ENCODE data around the gene MAGEA3.
A peak's percentile ranks its signal among the peaks of the same experiment; 100 is the strongest.
"Not testable (repeated sequence)": the region's sequence is repeated elsewhere in the genome, so short reads cannot be mapped to it uniquely, and the experiment has no call there.

The MAGEA3 gene

GRCh38 chrX:152697952-152698931, at the start of gene MAGEA3:
Gene MAGEA3, plus strand, starts transcription at chrX:152698794. Its CDS starts 2,039 bp downstream, at chrX:152700833.
- not testable (repeated sequence) for DNase-seq

DNA sequence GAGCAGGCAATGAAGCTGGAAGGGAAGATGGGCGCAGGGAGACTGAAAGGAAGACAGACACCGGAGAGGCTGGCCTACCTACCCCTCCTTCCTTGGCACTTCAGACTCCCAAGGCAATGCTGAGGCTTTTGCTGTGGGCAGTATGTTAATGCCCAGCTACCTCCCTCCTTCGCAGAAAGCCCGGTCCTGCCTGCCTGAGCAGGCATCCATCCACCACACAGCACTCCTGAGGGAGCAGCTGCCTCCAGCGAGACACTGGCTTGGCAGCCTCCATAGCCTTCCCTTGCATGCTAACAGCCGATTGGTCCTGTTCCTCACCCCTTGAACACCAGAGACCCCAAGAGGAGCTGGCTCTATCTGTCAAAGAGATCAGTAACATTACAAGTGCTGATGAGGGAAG, 46.5 kb upstream of the MAGEA3 start:
- DNase-seq: no peak

DNA sequence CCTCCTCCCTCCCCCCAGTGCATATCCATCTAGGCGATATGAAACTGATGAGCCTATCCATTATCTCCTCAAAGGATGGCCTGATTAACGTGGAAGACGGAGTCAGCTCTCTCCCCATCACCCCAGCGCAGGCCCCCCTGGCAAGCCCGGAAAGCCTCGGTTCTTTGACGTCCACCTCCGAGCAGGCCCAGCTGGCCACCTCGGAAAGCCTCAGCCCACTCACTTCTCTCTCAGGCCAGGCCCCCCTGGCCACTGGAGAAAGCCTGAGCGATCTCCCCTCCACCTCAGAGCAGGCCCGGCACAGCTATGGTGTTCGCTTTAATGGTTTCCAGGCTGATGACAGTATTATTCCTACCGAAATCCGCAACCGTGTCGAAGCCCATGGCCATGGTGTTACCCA, 46.1 kb upstream of the MAGEA3 start:
- no peak for DNase-seq

GRCh38 chrX:152656087-152656486, 42.5 kb upstream of the MAGEA3 start:
- DNase-seq: no peak

DNA sequence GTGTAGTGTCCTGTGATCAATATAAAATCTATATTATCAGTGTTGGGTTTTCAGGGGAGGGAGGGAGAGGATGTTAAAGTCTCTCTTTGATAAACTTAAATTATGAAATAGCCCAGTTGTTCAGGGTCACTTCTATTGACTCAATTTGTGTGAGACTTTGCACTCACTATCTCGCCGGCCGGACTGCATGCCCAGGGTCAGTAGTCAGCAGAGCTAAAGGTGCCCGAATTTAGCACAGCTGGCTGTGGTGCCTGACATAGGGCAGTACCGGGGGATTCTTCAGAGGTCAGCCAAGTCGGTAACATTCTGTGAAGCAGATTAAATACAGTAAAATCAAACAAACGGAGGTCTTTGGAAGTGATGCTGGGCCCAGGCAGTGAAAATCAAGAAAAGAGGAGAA, 41.7 kb upstream of the MAGEA3 start:
- DNase-seq: no peak

- no peak for DNase-seq
Measured at GRCh38 chrX:152658302-152658701, 40.3 kb upstream of the MAGEA3 start.

GRCh38 chrX:152663086-152663485, 35.5 kb upstream of the MAGEA3 start:
- DNase-seq: no peak

DNA sequence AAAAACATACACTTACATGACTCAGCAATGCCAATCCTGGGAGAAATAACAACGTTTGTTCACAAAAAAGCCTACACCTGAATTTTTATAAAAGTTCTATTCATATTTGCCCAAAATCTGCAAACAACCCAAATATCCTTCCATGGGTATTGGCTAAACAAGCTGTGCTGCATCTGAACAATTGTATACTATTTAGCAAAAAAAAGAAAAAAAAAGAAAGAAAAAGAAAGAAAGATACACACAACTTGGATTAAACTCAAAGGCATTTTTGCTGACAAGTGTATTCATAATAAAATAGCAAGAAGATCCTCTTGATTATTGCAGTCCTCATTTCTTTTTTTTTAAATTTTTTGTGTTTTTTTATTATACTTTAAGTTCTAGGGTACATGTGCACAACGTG, 24.5 kb upstream of the MAGEA3 start:
- no peak for DNase-seq

- DNase-seq: not testable (repeated sequence)
Measured at GRCh38 chrX:152674652-152675051, 23.9 kb upstream of the MAGEA3 start.

DNA sequence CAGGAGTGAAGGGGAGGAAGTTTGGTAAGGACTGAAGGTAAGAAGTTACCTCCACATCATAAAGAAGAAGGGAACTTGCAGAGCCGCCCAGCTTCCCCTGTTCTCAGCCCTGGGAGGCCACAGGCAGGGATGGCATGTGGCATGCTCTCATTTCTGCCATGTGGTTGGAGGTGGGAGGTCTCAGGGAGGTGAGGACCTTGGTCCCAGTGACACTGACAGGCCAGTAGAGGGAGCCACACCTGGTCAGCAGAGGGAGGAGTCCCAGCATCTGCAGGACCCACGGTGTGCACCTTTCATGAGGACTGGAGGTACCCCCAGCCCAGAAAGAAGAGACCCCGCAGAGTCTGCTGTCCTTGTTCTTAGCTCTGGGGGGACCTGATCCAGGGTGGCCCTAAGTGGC, 17.6 kb upstream of the MAGEA3 start:
- DNase-seq: not testable (repeated sequence)

- DNase-seq: not testable (repeated sequence)
Measured at GRCh38 chrX:152700390-152700789, 1.8 kb downstream of the MAGEA3 start.

DNA sequence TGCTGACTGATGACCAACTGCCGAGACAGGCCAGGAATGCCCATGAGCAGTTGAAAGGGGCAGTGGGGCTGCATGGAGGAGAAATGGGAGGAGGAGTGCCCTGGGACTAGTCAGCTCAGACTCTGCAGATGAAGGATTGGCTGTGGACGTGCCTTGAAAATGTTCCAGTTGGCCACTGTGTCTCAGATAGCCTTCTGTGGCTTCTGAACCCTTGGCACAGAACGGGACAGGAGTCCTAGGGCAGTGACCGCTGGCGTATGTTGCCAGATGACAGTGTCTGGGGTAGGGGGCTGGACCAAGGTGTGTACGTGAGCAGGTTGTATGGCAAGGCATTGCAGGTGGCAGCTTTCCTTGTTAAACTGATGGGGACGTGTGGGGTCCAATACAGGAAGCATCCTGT, 7.9 kb downstream of the MAGEA3 start:
- not testable (repeated sequence) for DNase-seq

DNA sequence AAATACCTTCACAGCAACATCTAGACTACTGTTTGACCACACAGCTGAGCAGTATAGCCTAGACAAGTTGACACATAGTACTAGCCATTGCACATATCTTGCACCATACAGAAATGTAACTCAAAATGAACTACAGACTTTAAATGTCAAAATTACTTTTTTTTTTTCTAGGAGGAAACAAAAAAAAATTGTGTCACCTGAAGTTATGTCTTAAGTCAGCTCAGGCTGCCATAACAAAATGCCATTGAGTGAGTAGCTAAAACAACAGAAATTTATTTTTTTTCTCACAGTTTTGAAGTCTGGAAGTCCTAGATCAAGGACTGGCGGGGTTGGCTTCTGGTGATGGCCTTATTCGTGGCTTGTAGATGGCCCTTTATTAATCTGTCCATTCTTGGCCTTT, 10.6 kb downstream of the MAGEA3 start, which contains the start of gene CSAG2:
Gene CSAG2, minus strand, starts transcription at position 101 of the 400 bp plus-strand sequence. CDS start 161 bp downstream, outside the sequence.
- DNase-seq: not testable (repeated sequence)

DNA sequence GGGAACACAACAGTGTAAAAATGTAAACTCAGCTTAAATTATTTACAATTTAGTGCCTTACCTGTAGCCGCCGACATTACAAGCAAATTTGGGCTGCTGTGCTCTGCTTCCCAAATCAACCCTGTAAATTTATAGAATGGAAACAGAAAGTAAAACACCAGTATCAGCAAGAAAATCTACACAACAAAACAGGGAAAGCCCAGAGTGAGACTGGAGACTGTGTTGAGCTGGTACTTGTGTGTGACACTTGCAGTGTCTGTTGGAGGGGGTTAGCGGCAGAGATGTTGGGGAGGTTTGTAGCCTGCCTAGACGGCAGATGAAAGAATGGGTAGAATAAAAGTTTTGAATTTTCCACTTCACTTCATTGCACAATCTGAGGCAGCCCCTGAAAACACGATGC, 14.6 kb downstream of the MAGEA3 start:
- not testable (repeated sequence) for DNase-seq

DNA sequence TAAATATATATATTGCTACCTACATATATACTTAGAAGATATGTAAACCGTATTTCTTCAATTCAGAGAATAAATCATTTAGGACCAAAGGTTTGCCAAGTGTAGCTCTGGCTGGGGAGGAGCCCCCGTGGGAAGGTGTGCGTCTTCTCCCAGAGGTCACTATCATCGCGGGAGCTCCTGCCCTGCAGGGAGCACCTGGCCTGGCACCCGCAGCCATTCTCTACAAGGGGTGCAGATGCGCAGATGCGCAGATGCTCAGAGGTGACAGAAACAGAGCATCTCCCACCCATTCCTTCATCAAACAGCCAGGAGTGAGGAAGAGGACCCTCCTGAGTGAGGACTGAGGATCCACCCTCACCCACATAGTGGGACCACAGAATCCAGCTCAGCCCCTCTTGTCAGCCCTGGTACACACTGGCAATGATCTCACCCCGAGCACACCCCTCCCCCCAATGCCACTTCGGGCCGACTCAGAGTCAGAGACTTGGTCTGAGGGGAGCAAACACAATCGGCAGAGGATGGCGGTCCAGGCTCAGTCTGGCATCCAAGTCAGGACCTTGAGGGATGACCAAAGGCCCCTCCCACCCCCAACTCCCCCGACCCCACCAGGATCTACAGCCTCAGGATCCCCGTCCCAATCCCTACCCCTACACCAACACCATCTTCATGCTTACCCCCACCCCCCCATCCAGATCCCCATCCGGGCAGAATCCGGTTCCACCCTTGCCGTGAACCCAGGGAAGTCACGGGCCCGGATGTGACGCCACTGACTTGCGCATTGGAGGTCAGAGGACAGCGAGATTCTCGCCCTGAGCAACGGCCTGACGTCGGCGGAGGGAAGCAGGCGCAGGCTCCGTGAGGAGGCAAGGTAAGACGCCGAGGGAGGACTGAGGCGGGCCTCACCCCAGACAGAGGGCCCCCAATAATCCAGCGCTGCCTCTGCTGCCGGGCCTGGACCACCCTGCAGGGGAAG, 15.5 kb downstream of the MAGEA3 start, which contains the start of gene MAGEA2B:
Gene MAGEA2B, plus strand, starts transcription at position 814 of the 973 bp plus-strand sequence. CDS start 2,479 bp downstream, outside the sequence.
- DNase-seq: not testable (repeated sequence)

- DNase-seq: no peak
Measured at GRCh38 chrX:152725409-152725808, 26.8 kb downstream of the MAGEA3 start.

- peak; percentile 50 to 73 for DNase-seq
Measured at GRCh38 chrX:152733261-152733975, 34.8 kb downstream of the MAGEA3 start, which contains the start of the genes CSAG1 and MAGEA12. Gene CSAG1, minus strand, starts transcription at chrX:152733721. Its CDS starts 1,261 bp downstream, at chrX:152732460. Gene MAGEA12, plus strand, starts transcription at chrX:152733757. Its CDS starts 2,405 bp downstream, at chrX:152736162.

DNA sequence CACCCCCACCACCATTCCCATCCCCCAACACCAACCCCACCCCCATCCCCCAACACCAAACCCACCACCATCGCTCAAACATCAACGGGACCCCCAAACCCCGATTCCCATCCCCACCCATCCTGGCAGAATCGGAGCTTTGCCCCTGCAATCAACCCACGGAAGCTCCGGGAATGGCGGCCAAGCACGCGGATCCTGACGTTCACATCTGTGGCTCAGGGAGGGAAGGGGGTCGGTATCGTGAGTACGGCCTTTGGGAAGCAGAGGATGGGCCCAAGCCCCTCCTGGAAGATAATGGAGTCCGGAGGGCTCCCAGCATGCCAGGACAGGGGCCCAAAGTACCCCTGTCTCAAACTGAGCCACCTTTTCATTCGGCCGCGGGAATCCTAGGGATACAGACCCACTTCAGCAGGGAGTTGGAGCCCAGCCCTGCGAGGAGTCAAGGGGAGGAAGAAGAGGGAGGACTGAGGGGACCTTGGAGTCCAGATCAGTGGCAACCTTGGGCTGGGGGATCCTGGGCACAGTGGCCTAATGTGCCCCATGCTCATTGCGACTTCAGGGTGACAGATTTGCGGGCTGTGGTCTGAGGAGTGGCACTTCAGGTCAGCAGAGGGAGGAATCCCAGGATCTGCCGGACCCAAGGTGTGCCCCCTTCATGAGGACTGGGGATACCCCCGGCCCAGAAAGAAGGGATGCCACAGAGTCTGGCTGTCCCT, 35.7 kb downstream of the MAGEA3 start:
- DNase-seq: not testable (repeated sequence)

DNA sequence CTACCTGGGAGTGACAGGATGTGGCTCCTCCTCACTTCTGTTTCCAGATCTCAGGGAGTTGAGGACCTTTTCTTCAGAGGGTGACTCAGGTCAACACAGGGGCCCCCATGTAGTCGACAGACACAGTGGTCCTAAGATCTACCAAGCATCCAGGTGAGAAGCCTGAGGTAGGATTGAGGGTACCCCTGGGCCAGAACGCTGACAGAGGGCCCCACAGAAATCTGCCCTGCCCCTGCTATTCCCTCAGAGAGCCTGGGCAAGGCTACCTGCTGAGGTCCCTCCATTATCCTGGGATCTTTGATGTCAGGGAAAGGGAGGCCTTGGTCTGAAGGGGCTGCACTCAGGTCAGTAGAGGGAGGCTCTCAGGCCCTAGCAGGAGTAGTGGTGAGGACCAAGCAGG, 36.5 kb downstream of the MAGEA3 start:
- DNase-seq: no peak

- DNase-seq: no peak
Measured at GRCh38 chrX:152735860-152736511, 37.4 kb downstream of the MAGEA3 start.

DNA sequence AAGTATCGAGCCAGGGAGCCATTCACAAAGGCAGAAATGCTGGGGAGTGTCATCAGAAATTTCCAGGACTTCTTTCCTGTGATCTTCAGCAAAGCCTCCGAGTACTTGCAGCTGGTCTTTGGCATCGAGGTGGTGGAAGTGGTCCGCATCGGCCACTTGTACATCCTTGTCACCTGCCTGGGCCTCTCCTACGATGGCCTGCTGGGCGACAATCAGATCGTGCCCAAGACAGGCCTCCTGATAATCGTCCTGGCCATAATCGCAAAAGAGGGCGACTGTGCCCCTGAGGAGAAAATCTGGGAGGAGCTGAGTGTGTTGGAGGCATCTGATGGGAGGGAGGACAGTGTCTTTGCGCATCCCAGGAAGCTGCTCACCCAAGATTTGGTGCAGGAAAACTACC, 37.9 kb downstream of the MAGEA3 start:
- DNase-seq: not testable (repeated sequence)

All from NCI-H187 (cell line).